Muscle layer of duodenum (tissue), 2 donors: ENCODE results near the gene TMEM123.

Source experiments
- H3K27ac ChIP-seq: one replicate; pipeline ENCODE4 v1.7.0; 2013; ENCODE audit warnings: mild to moderate bottlenecking, low read length
- H3K27me3 ChIP-seq: one replicate; pipeline ENCODE4 v1.7.0; 2013; ENCODE audit warnings: low read depth, mild to moderate bottlenecking, control low read depth, low read length
- H3K36me3 ChIP-seq, 2 donors: one replicate each; pipeline ENCODE4 v1.7.0; 2013; ENCODE audit warnings: low read length in 2 of 2, control low read depth in 1 of 2, mild to moderate bottlenecking in 1 of 2; ENCODE audit not compliant: insufficient read depth in 2 of 2, control insufficient read depth in 1 of 2
- H3K4me1 ChIP-seq, 2 donors: one replicate each; pipeline ENCODE4 v1.7.0; 2013; ENCODE audit warnings: low read length in 2 of 2, mild to moderate bottlenecking in 2 of 2, control low read depth in 1 of 2, moderate library complexity in 1 of 2; ENCODE audit not compliant: insufficient read depth in 2 of 2, control insufficient read depth in 1 of 2
- H3K4me3 ChIP-seq, 2 donors: one replicate each; pipeline ENCODE4 v1.7.0; 2013; ENCODE audit warnings: low read length in 2 of 2, low read depth in 1 of 2, mild to moderate bottlenecking in 1 of 2
- H3K9me3 ChIP-seq, 2 donors: one replicate each; pipeline ENCODE4 v1.7.0; 2013; ENCODE audit warnings: low read length in 2 of 2, control low read depth in 1 of 2, mild to moderate bottlenecking in 1 of 2; ENCODE audit not compliant: control insufficient read depth in 1 of 2
- donor health status: healthy.

Gene TMEM123

GRCh38 chr11:102457865-102458264 lies 5.3 kb upstream of the TMEM123 start:
- Histone ChIP-seq H3K27me3 (no peaks in the 10 kb centered on the region), H3K4me3 (no peak overlapping the region), H3K4me1 (peaks cover 0 to 8% of the 10 kb centered on the region in 2 donors), H3K9me3 (no peaks in the 10 kb centered on the region), H3K36me3 (no peaks in the 10 kb centered on the region), H3K27ac (no peak overlapping the region)

- H3K27ac ChIP-seq, result no peak overlapping the region
- H3K9me3 ChIP-seq, result no peaks in the 10 kb centered on the region
- no peaks in the 10 kb centered on the region for H3K36me3 ChIP-seq
- H3K4me3 ChIP-seq, result no peak overlapping the region
- peaks cover 0 to 8% of the 10 kb centered on the region in 2 donors for H3K4me1 ChIP-seq
- H3K27me3 ChIP-seq, result no peaks in the 10 kb centered on the region
These were observed 4.6 kb upstream of the TMEM123 start for GRCh38 chr11:102457056-102457677.

- Histone ChIP-seq H3K4me3 (no peak overlapping the region), H3K9me3 (no peaks in the 10 kb centered on the region), H3K27ac (no peak overlapping the region), H3K4me1 (peaks cover 0 to 8% of the 10 kb centered on the region in 2 donors), H3K27me3 (no peaks in the 10 kb centered on the region), H3K36me3 (no peaks in the 10 kb centered on the region)
These were observed 3.8 kb upstream of the TMEM123 start for GRCh38 chr11:102456381-102456780.

GRCh38 chr11:102453921-102454320 lies 1.4 kb upstream of the TMEM123 start:
- Histone ChIP-seq H3K9me3 (no peaks in the 10 kb centered on the region), H3K4me1 (peaks cover 11 to 29% of the 10 kb centered on the region in 2 donors), H3K4me3 (no peak overlapping the region), H3K27ac (no peak overlapping the region), H3K36me3 (no peaks in the 10 kb centered on the region), H3K27me3 (no peaks in the 10 kb centered on the region)

- Histone ChIP-seq H3K27me3 (no peaks in the 10 kb centered on the region), H3K4me1 (peaks cover 11 to 29% of the 10 kb centered on the region in 2 donors), H3K9me3 (no peaks in the 10 kb centered on the region), H3K27ac (peak overlapping the region; percentile 79), H3K4me3 (peak overlapping the region; percentile 73 to 97), H3K36me3 (no peaks in the 10 kb centered on the region)
These were observed 734 bp upstream of the TMEM123 start for GRCh38 chr11:102453302-102453695.

- H3K9me3 ChIP-seq, result no peaks in the 10 kb centered on the region
- peak overlapping the region; percentile 80 for H3K27ac ChIP-seq
- H3K4me1 ChIP-seq, result peaks cover 11 to 32% of the 10 kb centered on the region in 2 donors
- no peaks in the 10 kb centered on the region for H3K27me3 ChIP-seq
- H3K4me3 ChIP-seq, result peak overlapping the region; percentile 83 to 97
- no peaks in the 10 kb centered on the region for H3K36me3 ChIP-seq
These were observed 694 bp downstream of the TMEM123 start for GRCh38 chr11:102451681-102452460.

GRCh38 chr11:102451041-102451680 lies 1.4 kb downstream of the TMEM123 start:
- no peaks in the 10 kb centered on the region for H3K9me3 ChIP-seq
- peak overlapping the region; percentile 80 for H3K27ac ChIP-seq
- H3K4me3 ChIP-seq, result peak overlapping the region; percentile 83 to 97
- H3K4me1 ChIP-seq, result peaks cover 11 to 32% of the 10 kb centered on the region in 2 donors
- H3K36me3 ChIP-seq, result no peaks in the 10 kb centered on the region
- no peaks in the 10 kb centered on the region for H3K27me3 ChIP-seq

- H3K4me1 ChIP-seq, result peaks cover 11 to 32% of the 10 kb centered on the region in 2 donors
- H3K9me3 ChIP-seq, result no peaks in the 10 kb centered on the region
- no peak overlapping the region for H3K27ac ChIP-seq
These were observed 2.7 kb downstream of the TMEM123 start for GRCh38 chr11:102449651-102450570.

GRCh38 chr11:102448869-102449224 lies 3.7 kb downstream of the TMEM123 start:
- Histone ChIP-seq H3K9me3 (no peaks in the 10 kb centered on the region), H3K27me3 (no peaks in the 10 kb centered on the region), H3K27ac (no peak overlapping the region), H3K4me1 (peaks cover 11 to 31% of the 10 kb centered on the region in 2 donors), H3K36me3 (no peaks in the 10 kb centered on the region), H3K4me3 (no peak overlapping the region)

More at GRCh38 chr11:102449651-102450570, 2.7 kb downstream of the TMEM123 start:
- H3K4me3 ChIP-seq, result no peak overlapping the region
- H3K27me3 ChIP-seq, result no peaks in the 10 kb centered on the region
- H3K36me3 ChIP-seq, result no peaks in the 10 kb centered on the region

GRCh38 chr11:102447941-102448868 lies 4.4 kb downstream of the TMEM123 start:
- Histone ChIP-seq H3K9me3 (no peaks in the 10 kb centered on the region), H3K4me1 (peaks cover 11 to 24% of the 10 kb centered on the region in 2 donors), H3K36me3 (no peaks in the 10 kb centered on the region), H3K27ac (no peak overlapping the region), H3K27me3 (no peaks in the 10 kb centered on the region), H3K4me3 (no peak overlapping the region)
